Nucleus accumbens (tissue), 56 donors: ENCODE results near the gene PIM1.
"Not testable (repeated sequence)": the region's sequence is repeated elsewhere in the genome, so short reads cannot be mapped to it uniquely, and the experiment has no call there.

Experiments used
- DNase-seq, 56 donors: peaks; one replicate each; lab custom pipeline; 2025; lab: John Stamatoyannopoulos, UW

Gene PIM1

DNA sequence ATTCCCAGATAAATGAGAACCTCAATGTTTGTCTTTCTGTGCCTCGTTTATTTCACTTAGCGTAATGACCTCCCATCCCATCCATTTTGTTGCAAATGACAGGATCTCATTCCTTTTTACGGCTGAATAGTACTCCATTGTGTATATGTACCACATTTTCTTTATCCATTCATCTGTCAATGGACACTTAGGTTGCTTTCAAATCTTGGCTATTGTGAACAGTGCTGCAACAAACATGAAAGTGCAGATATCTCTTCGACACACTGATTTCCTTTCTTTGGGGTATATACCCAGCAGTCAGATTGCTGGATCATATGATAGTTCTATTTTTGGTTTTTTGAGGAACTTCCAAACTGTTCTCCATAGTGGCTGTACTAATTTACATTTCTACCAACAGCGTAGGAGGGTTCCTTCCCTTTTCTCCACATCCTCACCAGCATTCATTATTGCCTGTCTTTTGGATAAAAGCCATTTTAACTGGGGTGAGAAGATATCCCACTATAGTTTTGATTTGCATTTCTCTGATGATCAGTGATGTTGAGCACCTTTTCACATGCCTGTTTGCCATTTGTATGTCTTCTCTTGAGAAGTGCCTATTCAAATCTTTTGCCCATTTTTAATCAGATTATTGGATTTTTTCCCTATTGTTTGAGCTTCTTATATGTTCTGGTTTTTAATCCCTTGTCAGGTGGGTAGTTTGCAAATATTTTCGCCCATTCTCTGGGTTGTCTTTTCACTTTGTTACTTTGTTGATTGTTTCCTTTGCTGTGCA, 16.2 kb downstream of the PIM1 start:
- not testable (repeated sequence) for DNase-seq

DNA sequence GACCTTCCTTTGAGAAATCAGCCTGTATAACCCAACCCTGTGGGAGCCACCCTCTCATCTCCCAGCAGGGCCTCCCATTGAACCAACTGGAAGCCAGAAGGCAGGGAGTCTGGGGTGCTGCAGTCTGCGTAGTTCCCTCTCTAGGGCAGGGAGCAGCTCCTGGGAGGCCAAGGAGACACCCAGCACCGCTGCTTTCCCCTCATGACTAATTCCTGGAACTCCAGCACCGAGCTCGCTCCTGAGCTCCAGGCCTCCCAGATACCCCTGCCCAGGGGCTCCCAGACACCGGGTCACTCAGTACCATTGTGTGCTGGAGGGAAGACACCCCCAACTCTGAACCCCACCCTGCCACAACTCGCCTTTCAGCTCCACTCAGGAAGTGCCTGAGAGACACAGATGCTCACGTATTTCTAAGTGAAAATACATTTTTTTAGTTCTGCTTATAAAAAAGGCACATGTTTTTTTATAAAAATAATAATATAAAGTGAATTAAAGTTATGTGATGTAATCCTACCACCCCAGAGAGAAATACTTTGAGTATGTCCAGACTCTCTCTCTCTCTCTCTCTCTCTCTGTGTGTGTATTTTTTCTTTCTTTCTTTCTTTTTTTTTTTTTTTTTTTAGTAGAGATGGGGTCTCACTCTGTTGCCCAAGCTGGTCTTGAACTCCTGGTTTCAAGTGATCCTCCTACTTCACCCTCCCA, 17.5 kb downstream of the PIM1 start:
- no peak for DNase-seq

DNA sequence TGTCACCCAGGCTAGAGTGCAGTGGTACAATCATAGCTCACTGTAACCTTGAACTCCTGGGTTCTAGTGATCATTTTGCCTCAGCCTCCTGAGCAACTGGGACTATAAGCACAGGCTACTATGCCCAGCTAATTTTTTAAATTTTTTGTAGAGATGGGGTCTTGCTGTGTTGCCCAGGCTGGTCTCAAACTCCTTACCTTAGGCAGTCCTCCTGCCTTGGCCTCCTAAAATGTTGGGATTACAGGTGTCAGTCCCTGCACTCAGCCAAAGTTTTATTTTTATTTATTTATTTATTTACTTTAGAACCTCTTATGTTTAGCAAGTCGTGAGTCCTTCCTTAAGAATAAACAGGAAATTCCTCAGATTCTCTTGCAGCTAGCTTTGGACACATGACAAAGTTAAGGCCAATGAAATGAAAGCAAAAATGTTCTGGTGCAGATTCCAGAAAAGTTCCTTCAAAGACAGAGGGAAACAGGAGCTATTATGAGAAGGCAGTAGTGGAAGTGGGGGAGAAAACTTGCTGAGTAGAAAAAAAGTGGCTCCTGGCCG, 19.1 kb downstream of the PIM1 start:
- DNase-seq: no peak

DNA sequence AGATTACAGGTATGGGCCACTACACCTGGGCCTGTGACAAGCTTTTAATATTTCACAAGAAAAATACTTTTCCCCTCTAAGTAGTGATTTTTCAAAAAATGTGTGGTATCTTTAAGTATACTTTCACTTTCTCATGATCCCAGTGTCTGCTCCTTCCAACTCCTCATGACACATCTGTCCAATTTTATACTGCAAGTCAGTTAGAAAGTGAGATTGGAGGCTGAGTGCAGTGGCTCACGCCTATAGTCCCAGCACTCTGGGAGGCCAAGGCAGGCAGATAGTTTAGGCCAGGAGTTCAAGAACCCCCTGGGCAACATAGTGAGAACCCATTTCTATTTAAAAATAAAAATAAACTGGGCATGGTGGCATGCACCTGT, 20.2 kb downstream of the PIM1 start:
- DNase-seq: no peak

DNA sequence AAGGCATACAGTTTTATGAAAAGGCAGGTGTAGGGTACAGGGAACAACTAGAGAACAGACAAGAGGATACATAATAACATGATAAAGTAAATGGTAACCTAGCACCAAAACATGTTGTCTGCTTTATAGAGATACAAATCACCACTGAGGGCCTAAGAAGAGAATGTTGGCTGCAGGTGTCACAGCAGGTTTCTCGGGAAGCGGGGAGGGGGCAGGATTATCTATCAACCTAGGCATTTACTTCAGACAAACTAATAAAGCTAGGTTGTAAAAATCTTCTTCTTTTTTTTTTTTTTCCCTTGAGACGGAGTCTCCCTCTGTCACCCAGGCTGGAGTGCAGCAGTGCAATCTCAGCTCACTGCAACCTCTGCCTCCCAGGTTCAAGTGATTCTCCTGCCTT, 22.7 kb downstream of the PIM1 start:
- no peak for DNase-seq

DNA sequence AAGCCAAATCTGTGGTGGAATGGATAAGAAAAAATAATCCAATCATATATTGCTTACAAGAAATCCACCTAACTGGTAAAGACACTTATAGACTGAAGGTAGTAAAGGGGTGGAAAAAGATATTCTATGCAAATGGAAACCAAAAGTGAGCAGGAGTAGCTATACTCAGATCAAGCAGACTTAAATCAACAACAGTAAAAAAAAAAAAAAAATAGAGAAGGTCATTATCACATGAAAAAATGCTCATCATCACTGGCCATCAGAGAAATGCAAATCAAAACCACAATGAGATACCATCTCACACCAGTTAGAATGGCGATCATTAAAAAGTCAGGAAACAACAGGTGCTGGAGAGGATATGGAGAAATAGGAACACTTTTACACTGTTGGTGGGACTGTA, 24.9 kb downstream of the PIM1 start:
- DNase-seq: not testable (repeated sequence)

DNA sequence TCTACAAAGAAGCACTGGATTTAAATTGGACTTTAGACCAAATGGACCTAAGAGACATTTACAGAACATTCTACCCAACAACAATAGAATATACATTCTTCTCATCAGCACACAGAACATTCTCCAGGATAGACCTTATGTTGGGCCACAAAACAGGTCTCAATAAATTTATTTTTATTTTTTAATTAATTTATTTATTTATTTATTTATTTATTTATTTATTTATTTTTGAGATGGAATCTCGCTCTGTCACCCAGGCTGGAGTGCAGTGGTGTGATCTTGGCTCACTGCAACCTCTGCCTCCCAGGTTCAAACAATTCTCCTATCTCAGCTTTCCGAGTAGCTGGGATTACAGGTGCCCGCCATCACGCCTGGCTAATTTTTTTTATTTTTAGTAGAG, 26.5 kb downstream of the PIM1 start:
- not testable (repeated sequence) for DNase-seq

DNA sequence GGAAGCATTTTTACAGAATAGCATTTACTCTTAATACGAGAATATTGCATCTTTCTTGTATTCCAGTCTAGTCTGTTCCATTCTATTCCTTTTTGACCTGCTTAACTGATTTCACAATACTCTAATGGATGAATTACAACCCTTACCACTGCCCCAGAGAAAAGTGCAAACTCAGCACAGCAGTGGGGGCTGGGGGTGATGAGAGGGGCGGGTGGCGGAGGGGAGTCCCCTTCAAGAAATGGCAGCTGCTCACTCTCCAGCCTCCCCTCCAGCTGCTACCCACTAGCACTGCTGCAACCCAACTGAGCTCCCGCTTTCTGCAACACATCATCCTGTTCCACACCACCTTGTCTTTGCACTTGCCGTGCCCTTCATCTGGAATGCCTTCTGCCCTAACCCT, 30.1 kb downstream of the PIM1 start:
- no peak for DNase-seq

DNA sequence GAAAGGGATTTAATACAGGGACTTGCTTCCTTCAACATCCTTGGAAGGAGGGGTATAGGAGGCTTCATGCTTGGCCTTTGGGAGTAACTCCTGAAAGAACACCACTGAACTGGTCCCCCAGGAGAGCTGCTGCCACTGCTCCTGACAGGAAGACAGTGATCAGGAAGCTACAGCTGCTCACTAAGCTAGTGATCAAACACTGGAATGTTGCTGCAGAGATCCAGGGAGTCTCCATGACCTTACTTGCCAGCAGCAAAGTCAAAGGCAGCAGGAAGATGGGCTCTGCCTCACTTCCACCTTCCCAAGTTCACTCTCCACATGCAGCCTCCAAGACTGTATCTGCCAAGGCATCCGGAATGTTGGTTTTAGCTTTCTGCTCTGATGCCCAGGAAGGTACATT, 31.8 kb downstream of the PIM1 start:
- DNase-seq: no peak

DNA sequence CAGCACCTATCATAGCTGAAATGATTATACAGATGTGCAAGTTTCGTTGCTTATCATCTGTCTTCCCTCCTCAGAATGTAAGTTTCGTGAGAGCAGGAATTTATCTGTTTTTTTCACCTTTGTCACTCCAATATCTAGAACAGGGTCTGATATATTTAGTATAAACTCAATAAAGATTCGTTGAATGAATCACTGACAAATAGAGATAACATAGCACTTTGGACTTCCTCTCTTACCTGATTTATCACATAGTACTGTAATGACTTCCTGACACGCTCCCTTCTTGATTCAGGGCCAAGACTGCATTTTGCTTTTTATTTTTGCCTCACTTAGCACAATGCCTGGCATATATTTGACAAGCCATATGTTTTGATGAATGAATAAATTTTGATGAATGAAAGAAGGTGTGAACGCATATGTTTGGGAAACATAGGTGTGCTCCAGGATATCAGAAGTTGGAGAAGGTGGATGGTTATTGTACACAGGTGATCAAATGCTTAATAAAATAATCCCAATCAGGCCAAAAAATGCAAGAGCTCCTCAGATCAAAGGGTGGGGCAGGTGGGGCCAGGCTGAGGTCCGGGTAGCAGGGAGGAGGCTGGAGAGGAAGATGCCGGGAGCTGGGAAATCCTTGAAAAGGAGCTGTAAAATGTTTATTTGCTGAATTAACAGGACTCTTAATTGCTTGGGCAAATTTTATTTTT, 33.0 kb downstream of the PIM1 start:
- DNase-seq: no peak

DNA sequence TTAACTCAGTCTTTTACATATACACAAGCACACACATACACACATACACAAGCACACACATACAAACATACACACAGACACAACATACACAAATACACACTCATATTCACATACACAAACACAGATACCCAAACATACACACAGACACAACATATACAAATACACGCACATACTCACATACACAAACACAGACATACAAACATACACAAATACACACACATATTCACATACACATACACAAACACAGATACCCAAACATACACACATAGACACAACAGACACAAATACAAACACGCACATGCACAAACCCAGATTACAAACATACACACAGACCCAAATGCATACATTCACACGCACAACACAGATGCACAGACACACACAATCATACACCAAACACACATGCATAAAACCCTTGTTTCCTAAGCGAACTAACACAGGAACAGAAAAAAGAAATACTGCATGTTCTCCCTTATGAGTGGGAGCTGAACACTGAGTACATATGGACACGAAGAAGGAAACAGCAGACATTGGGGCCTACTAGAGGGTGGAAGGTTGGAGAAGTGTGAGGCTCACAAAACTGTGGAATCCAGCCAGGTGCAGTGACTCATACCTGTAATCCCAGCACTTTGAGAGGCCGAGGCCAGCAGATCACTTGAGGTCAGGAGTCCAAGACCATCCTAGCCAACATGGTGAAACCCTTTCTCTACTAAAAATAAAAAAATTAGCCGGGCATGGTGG, 34.2 kb downstream of the PIM1 start:
- no peak for DNase-seq

DNA sequence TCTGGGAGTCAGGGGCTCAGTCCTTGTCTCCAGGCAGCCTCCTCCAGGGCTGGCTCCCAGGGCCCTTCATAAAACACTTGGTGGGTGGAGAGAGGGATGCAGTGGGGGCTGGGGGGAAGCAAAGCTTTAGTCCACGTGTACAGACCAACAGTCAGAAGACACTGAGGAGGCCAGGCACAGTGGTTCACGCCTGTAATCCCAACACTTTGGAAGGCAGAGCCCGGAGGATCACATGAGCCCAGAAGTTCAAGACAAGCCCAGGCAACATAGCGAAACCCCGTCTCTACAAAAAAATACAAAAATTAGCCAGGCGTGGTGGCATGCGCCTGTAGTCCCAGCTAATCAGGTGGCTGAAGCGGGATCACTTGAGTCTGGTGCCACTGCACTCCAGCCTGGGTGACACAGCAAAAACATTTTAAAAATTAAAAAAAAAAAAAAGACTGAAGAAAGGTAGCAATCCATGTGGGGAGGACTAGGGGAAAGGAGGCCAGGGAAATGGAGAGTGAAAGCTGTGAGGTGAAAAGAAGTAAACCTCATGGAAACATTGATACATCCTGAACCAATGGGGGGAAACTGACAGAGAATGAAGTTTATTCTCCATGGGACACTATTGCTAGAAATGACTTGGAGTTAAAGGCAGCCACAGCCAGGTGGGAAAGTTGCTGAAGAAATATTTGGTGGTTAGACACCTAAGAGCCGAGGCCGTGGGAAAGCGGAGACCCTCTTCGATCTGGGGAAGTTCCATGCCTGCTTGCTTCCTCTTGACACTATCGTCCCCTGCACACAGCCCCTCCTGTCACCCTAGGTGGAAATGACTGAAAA, 35.4 kb downstream of the PIM1 start:
- no peak for DNase-seq

DNA sequence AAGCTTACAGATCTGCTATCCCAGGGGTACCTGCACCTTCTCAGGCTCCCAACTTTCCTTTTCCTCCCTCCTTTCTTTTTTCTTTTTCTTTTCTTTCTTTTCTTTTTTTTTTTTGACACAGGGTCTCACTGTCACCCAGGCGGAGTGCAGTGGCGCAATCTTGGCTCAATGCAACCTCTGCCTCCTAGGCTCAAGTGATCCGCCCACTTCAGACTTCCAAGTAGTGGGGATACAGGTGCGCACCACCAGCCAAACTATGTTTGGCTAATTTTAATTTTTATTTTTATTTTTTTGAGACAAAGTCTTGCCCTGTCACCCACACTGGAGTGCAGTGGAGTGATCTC, 36.0 kb downstream of the PIM1 start:
- no peak for DNase-seq

DNA sequence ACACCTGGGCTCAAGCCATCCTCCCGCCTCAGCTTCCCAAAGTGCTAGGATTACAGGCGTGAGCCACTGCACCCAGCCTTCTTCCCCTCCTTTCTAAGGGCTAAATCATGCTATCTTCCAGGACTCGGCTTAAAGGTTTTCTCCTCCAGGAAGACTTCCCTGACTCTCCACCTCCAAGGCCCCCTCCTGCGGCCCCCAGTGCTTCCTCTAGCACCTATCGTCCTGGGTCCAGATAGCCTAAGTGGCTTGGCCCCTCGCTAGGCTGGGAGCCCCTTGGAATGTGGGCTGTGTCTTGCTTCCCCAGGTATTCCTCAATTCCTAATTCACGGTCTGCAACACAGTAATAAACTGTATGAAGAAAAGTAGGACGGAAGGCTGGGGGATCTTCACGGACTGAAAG, 36.7 kb downstream of the PIM1 start:
- no peak for DNase-seq

DNA sequence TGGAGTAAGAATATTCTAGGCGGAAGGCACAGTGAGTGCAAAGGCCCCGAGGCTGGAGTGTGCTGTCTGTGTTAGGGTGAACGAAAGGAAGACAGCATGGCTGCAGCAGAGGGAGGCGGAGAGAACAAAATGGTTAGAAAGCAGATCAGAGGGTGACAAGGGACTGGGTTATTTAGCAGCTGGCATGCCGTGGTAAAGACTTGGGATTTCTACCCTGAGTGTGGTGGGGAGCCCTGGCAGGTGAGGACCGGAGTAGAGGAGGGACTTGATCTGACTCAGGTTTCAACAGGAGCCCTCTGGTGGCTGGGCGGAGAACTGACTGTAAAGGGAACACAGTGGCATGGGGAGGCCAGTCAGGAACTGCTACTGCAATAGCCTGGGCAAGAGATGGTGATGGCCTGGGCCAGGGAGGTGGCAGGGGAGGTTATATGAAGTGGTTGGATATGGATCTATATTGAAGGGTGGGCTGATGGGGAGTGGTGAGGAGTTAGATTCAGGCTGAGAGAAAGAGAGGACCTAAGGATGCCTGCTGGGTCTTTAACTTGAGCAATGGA, 38.0 kb downstream of the PIM1 start:
- peak in 36 of 56 donors; percentile 1 to 68 (median 18) for DNase-seq

DNA sequence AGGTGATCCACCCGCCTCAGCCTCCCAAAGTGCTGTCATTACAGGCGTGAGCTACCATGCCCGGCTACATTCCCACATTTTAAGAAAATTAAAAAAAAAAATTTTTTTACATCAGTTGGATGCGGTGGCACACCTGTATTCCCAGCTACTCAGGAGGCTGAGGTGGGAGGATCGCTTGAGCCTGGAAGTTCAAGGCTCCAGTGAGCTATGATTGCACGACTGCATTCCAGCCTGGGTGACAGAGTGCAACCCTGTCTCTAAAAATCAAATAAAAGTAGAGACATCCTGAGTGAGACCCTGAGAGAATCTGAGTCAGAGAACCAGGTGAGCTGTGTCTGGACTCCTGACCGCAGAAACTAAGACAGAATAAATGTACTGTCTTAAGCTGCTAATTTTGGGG, 38.8 kb downstream of the PIM1 start:
- DNase-seq: no peak

DNA sequence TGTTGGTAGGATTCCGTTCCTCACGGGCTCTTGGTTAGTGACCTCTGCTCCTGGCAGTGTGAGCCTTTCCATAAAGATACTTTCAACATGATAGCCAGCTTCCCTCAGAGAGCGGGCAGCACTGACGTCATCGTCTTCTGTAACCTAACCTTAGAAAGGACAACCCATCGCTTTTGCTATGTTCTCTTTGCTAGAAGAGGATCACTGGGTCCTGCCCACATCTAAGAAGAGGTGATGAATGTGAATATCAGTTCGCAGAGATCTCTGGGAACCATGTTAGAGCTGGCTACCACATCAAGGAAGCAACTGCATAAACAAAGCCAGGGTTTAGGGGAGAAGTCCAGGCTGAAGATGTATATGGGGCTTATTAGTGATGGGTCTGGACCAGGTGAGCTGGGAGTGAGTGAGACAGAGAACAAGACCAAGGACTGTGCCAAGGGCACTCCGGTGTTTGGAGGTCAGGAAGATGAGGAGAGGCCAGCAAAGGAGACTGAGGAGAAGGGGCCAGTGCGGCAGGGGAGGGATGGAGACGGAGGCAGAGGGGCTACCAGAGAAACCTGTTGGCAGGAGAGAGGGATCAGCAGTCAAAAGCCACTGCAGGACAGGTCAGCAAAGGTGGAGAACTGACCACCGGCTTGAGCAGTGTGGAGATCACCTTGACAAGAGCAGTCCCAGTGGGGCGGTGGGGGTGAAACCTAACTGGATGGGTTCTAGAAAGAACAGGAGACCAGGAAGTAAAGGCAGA, 39.7 kb downstream of the PIM1 start:
- DNase-seq: no peak

DNA sequence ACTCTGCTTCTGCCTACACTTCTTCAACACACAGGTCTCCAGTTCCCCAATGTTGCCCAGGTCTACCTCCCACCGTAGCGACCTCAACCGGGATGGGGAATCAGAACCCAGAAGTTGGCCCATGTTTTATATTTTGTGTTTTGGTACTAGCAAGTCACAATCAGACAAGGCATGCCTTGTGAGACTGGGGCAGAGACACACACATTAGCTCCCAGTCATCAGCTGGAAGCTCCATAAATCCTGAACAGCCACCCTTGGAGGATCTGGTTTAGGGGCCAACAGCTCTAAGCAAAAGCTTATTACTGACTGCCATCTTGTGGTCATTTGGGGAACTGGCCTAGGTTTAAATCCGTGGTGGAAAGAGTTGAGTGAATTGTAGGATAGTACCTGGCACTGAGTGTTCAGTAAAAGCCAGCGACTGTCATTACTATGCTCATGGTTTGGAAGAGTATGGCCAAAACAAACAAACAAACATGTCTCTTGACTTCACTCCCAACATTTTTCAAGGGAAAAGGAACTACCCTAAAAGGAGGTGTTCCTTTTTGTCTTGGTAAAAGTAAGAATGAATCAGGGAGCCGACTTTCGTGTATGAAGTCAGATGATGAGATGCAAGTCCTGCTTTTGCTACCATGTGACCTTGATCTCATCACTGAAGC, 40.5 kb downstream of the PIM1 start:
- peak in 45 of 56 donors; percentile 5 to 86 (median 40) for DNase-seq
